OCI-LY3 (cell line): ENCODE results near the gene FSIP1.

Source experiments
- CTCF ChIP-seq: fragments of 200-600, 300-600 bp; sonication (generic); IDR thresholded peaks from 2 replicates; pipeline ENCODE4 v1.5.1; 2014; ENCODE audit warnings: antibody characterized with exemption, low read length, low read depth
- EZH2phosphoT487 ChIP-seq: fragments of 200-600 bp; shearing (Covaris generic); IDR thresholded peaks from 2 replicates; pipeline ENCODE4 v1.6.1; 2018; ENCODE audit warnings: antibody characterized with exemption, mixed run types, low read depth

GRCh38 chr15:39629371-39629770, 153.3 kb downstream of the FSIP1 start:
- TF ChIP-seq CTCF: no peak
- no peak for TF ChIP-seq EZH2phosphoT487
